H1 (cell line): ENCODE measurements around the gene KIF20A. TPM values are rescaled to one million over a fixed set of nuclear protein-coding genes. Genes with fewer than 3 reads are reported as not detected.

Experiments
- CTCF ChIA-PET: fragments of 300-600 bp; sonication (Branson Sonifier 250); formaldehyde crosslinking; loops from one replicate; lab custom pipeline; 2021; ENCODE audit not compliant: partially characterized antibody; lab: Charles Lee
- POLR2A ChIA-PET: fragments of 300-600 bp; sonication (Branson Sonifier 250); formaldehyde crosslinking; loops from one replicate; lab custom pipeline; 2021; ENCODE audit warnings: inconsistent platforms; ENCODE audit not compliant: partially characterized antibody; lab: Charles Lee
- DNase-seq, 2 experiments: peaks; one replicate each; pipeline versions ENCODE4 v3.0.0 to v3.0.0-alpha.2; 2010 to 2022; ENCODE audit warnings: low spot score in 2 of 2, low read depth in 1 of 2, mixed read lengths in 1 of 2
- FAIRE-seq: peaks from 2 replicates; lab custom pipeline; 2011; peaks lifted over from hg19 to GRCh38; lab: Jason Lieb, UNC
- H2AFZ ChIP-seq: 2 replicates; pipeline ENCODE4 v1.8.1; 2012; ENCODE audit warnings: low read length, inconsistent platforms
- H2AK5ac ChIP-seq: 2 replicates; pipeline ENCODE4 v1.6.1; 2013; ENCODE audit warnings: low read depth, low read length
- H2BK120ac ChIP-seq: replicated peaks from 2 replicates; pipeline ENCODE3; 2013; ENCODE audit warnings: low read depth, low read length, inconsistent platforms
- H2BK12ac ChIP-seq: 2 replicates; pipeline ENCODE4 v1.6.1; 2013; ENCODE audit warnings: low read depth, low read length
- H2BK15ac ChIP-seq: 2 replicates; pipeline ENCODE4 v1.6.1; 2013; ENCODE audit warnings: low read length
- H2BK20ac ChIP-seq: 2 replicates; pipeline ENCODE4 v1.6.1; 2013; ENCODE audit warnings: low read length
- H2BK5ac ChIP-seq: 2 replicates; pipeline ENCODE4 v1.6.1; 2013; ENCODE audit warnings: low read depth, low read length
- H3K14ac ChIP-seq: 2 replicates; pipeline ENCODE4 v1.6.1; 2013; ENCODE audit warnings: inconsistent platforms; ENCODE audit not compliant: insufficient read length
- H3K18ac ChIP-seq: 2 replicates; pipeline ENCODE4 v1.6.1; 2013; ENCODE audit warnings: low read length; ENCODE audit errors: extremely low read depth
- H3K23ac ChIP-seq: 2 replicates; pipeline ENCODE4 v1.6.1; 2013; ENCODE audit warnings: inconsistent platforms; ENCODE audit not compliant: insufficient read length
- H3K23me2 ChIP-seq: 2 replicates; pipeline ENCODE4 v1.6.1; 2013; ENCODE audit warnings: low read depth, low read length
- H3K27ac ChIP-seq: 2 replicates; pipeline ENCODE4 v1.6.1; 2011; ENCODE audit warnings: low read depth, low read length, inconsistent platforms
- H3K27me3 ChIP-seq, 4 experiments: replicated peaks in 1 of 4; 1 replicate in 1 of 4; 2 replicates in 3 of 4; pipeline versions ENCODE4 v1.6.1 to v1.8.1; 2011 to 2013; ENCODE audit warnings: low read length in 3 of 4, mild to moderate bottlenecking in 3 of 4, inconsistent platforms in 2 of 4, mixed read lengths in 2 of 4, moderate library complexity in 1 of 4; ENCODE audit not compliant: control insufficient read depth in 3 of 4, insufficient read depth in 3 of 4; ENCODE audit errors: extremely low read depth in 1 of 4
- H3K36me3 ChIP-seq, 4 experiments: 2 replicates each; pipeline versions ENCODE4 v1.6.1 to v1.8.1; 2011 to 2013; ENCODE audit warnings: mild to moderate bottlenecking in 4 of 4, low read length in 3 of 4, moderate library complexity in 2 of 4, control low read depth in 1 of 4, inconsistent platforms in 1 of 4; ENCODE audit not compliant: insufficient read depth in 4 of 4, control insufficient read depth in 2 of 4
- H3K4ac ChIP-seq: replicated peaks from 2 replicates; pipeline ENCODE3; 2013; ENCODE audit warnings: low read length, low read depth, mixed read lengths, inconsistent platforms; ENCODE audit not compliant: insufficient read length
- H3K4me1 ChIP-seq, 4 experiments: replicated peaks in 1 of 4; 1 replicate in 1 of 4; 2 replicates in 3 of 4; pipeline versions ENCODE4 v1.6.1 to v1.8.1; 2011 to 2013; ENCODE audit warnings: low read length in 3 of 4, inconsistent platforms in 2 of 4, mixed read lengths in 1 of 4; ENCODE audit not compliant: insufficient read depth in 4 of 4, control insufficient read depth in 3 of 4
- H3K4me2 ChIP-seq, 2 experiments: 2 replicates each; pipeline versions ENCODE4 v1.6.1 to v1.8.1; 2011 to 2013; ENCODE audit warnings: low read depth in 2 of 2, low read length in 2 of 2, control low read depth in 1 of 2, inconsistent platforms in 1 of 2, mild to moderate bottlenecking in 1 of 2; ENCODE audit not compliant: insufficient read depth in 1 of 2
- H3K4me3 ChIP-seq, 4 experiments: fragments of 200-600, 300-600 bp in 1 of 4; sonication (generic), shearing (Covaris generic), sonication (Bioruptor Twin) in 1 of 4; 2 replicates each; pipeline versions ENCODE4 v1.5.1 to v1.8.1; 2011 to 2016; ENCODE audit warnings: low read length in 4 of 4, low read depth in 3 of 4, control low read depth in 2 of 4, inconsistent platforms in 2 of 4, mild to moderate bottlenecking in 2 of 4, mixed read lengths in 1 of 4, moderate library complexity in 1 of 4; ENCODE audit not compliant: insufficient read depth in 2 of 4; ENCODE audit errors: extremely low read depth in 1 of 4
- H3K56ac ChIP-seq: replicated peaks from 2 replicates; pipeline ENCODE3; 2013; ENCODE audit warnings: low read depth, mild to moderate bottlenecking, mixed read lengths, low read length, inconsistent platforms; ENCODE audit not compliant: insufficient read length
- H3K79me1 ChIP-seq: 2 replicates; pipeline ENCODE4 v1.6.1; 2013; ENCODE audit warnings: low read depth, low read length, control low read depth
- H3K79me2 ChIP-seq, 2 experiments: 2 replicates each; pipeline versions ENCODE4 v1.6.1 to v1.8.1; 2012 to 2013; ENCODE audit warnings: low read length in 2 of 2, mild to moderate bottlenecking in 2 of 2, inconsistent platforms in 1 of 2; ENCODE audit not compliant: insufficient read depth in 2 of 2, control insufficient read depth in 1 of 2
- H3K9ac ChIP-seq, 4 experiments: replicated peaks in 1 of 4; 1 replicate in 1 of 4; 2 replicates in 3 of 4; pipeline versions ENCODE4 v1.6.1 to v1.8.1; 2011 to 2013; ENCODE audit warnings: low read depth in 3 of 4, low read length in 3 of 4, control low read depth in 2 of 4, mild to moderate bottlenecking in 2 of 4, moderate library complexity in 2 of 4, inconsistent platforms in 1 of 4; ENCODE audit errors: extremely low read depth in 1 of 4
- H3K9me3 ChIP-seq, 2 experiments: 2 replicates each; pipeline versions ENCODE4 v1.6.1 to v1.8.1; 2012 to 2013; ENCODE audit warnings: mild to moderate bottlenecking in 2 of 2, moderate library complexity in 2 of 2, control low read depth in 1 of 2, inconsistent platforms in 1 of 2, low read depth in 1 of 2, low read length in 1 of 2, mixed read lengths in 1 of 2; ENCODE audit not compliant: insufficient read depth in 2 of 2
- H4K20me1 ChIP-seq, 2 experiments: replicated peaks in 1 of 2; 2 replicates each; pipeline versions ENCODE3 to v1.8.1; 2011 to 2013; ENCODE audit warnings: inconsistent platforms in 2 of 2, low read length in 2 of 2, mild to moderate bottlenecking in 1 of 2; ENCODE audit not compliant: insufficient read depth in 2 of 2, control insufficient read depth in 1 of 2
- H4K5ac ChIP-seq: 2 replicates; pipeline ENCODE4 v1.6.1; 2013; ENCODE audit warnings: low read length, low read depth, mixed read lengths, inconsistent platforms; ENCODE audit not compliant: insufficient read length
- H4K8ac ChIP-seq: 2 replicates; pipeline ENCODE4 v1.8.0; 2013; ENCODE audit warnings: mild to moderate bottlenecking, moderate library complexity, low read length, inconsistent platforms; ENCODE audit not compliant: insufficient read depth; ENCODE audit errors: extremely low read depth
- H4K91ac ChIP-seq: replicated peaks from 2 replicates; pipeline ENCODE3; 2013; ENCODE audit warnings: low read length, mixed read lengths, inconsistent platforms; ENCODE audit not compliant: insufficient read length
- CBX8 ChIP-seq: fragments of 300-800, 300-1000 bp; sonication (generic); IDR thresholded peaks from 2 replicates; pipeline ENCODE4 v1.7.1; 2016; ENCODE audit warnings: low read depth, low read length, borderline replicate concordance
- GTF2F1 ChIP-seq: IDR thresholded peaks from 2 replicates; pipeline ENCODE4 v1.6.1; 2012; ENCODE audit warnings: low read depth, low read length, improper control_type of control experiment, borderline replicate concordance
- HDAC6 ChIP-seq: IDR thresholded peaks from one replicate; pipeline ENCODE4 v1.7.1; 2012; ENCODE audit warnings: low read depth, mild to moderate bottlenecking, inconsistent platforms, low read length, moderate library complexity
- KDM4A ChIP-seq: IDR thresholded peaks from one replicate; pipeline ENCODE4 v1.7.1; 2012; ENCODE audit warnings: low read depth, mild to moderate bottlenecking, moderate library complexity, low read length, inconsistent platforms; ENCODE audit not compliant: severe bottlenecking
- KDM5A ChIP-seq: fragments of 200-600 bp; IDR thresholded peaks from 2 replicates; pipeline ENCODE4 v1.7.1; 2012; ENCODE audit warnings: mild to moderate bottlenecking, low read length, inconsistent platforms, mixed read lengths
- SIRT6 ChIP-seq: IDR thresholded peaks from one replicate; pipeline ENCODE4 v1.7.1; 2012; ENCODE audit warnings: low read length, inconsistent platforms
- WGBS, 2 experiments: shearing (Covaris generic) in 1 of 2; methylation state at CpG; one replicate each; pipeline versions ENCODE4 v1.1.6 to v1.1.7; 2013 to 2015; ENCODE audit warnings: low lambda C conversion rate in 2 of 2, mixed read lengths in 2 of 2, inconsistent platforms in 1 of 2, low coverage in 1 of 2, missing lambda C conversion rate in 1 of 2; ENCODE audit not compliant: insufficient replicate concordance in 2 of 2, insufficient coverage in 1 of 2, insufficient read length in 1 of 2; ENCODE audit errors: extremely low coverage in 1 of 2, missing lambda C conversion rate in 1 of 2; 5-methylcytosine and 5-hydroxymethylcytosine counted together
- polyA plus RNA-seq, 7 experiments: library from polyadenylated mRNA; depleted of rRNA in 3 of 7; stranded (reverse) in 5 of 7; unstranded in 2 of 7; fragments of >200 nt in 5 of 7; fragments of 200-250 nt in 2 of 7; gene quantifications; 1 replicate in 5 of 7; 2 replicates in 1 of 7; 4 replicates in 1 of 7; pipeline versions ENCODE4 v1.2.1 to v1.2.3, GENCODE V29; 2011 to 2013; ENCODE audit warnings: missing spikeins in 2 of 7, mixed read lengths in 2 of 7
- total RNA-seq: library from RNA; stranded (reverse); fragmentation: NEBNext Ultra II Directional; extraction: Animal tissue kit (Norgen Biotek cat#: 25700); gene quantifications from 2 replicates; pipeline ENCODE4 v1.2.1, GENCODE V29; 2021

Gene KIF20A
- total and polyA plus RNA-seq, 2 of the 8 experiments (the other 6 are each of a cell fraction or from before 2014, with no cell fraction given): 33.3 to 67.1 TPM

- Histone ChIP-seq H3K9me3 (no peaks in the 10 kb centered on the region), H3K27me3 (no peaks in the 10 kb centered on the region), H3K4me2 (no peak overlapping the region), H3K4ac (no peak overlapping the region), H3K79me2 (no peaks in the 10 kb centered on the region), H2AK5ac (no peak overlapping the region), H4K8ac (no peak overlapping the region), H3K23ac (no peak overlapping the region), H4K5ac (no peak overlapping the region), H3K4me3 (no peak overlapping the region), H2BK120ac (no peak overlapping the region), H3K14ac (no peak overlapping the region), H4K20me1 (peaks cover 0 to 9% of the 10 kb centered on the region in 2 experiments), H3K79me1 (no peaks in the 10 kb centered on the region), H3K27ac (no peak overlapping the region), H3K56ac (no peak overlapping the region), H2AFZ (no peak overlapping the region), H3K4me1 (no peaks in the 10 kb centered on the region), H4K91ac (no peak overlapping the region), H2BK15ac (no peak overlapping the region), H2BK5ac (no peak overlapping the region), H3K9ac (no peak overlapping the region), H3K36me3 (peaks cover 52 to 93% (median 81%) of the 10 kb centered on the region in 4 experiments), H2BK12ac (no peak overlapping the region), H3K23me2 (no peaks in the 10 kb centered on the region; the same call in 1 of the 2 replicates), H3K18ac (no peak overlapping the region), H2BK20ac (no peak overlapping the region)
- WGBS, 2 experiments: 92% methylated on average over 4 of the region's 4 CpGs; no CpG with 5 or more reads in 1 of the 2 experiments
- ChIA-PET POLR2A (interaction anchor here (1.0 kb wide), 1 partner anchor 207 kb away, joined by 3 read pairs; no protein-coding TSS in a partner anchor), CTCF (no interaction called here)
- TF ChIP-seq SIRT6 (no peak), KDM5A (no peak), GTF2F1 (no peak), KDM4A (no peak), HDAC6 (no peak), CBX8 (no peak)
- no peak for DNase-seq
- no peak for FAIRE-seq
Measured at GRCh38 chr5:138160706-138161105, 18.2 kb upstream of the KIF20A start.
